ENCODE measurements around the gene LIMCH1. TPM values are rescaled to one million over a fixed set of nuclear protein-coding genes. Genes with fewer than 3 reads are reported as not detected.

The LIMCH1 gene
- total and polyA plus RNA-seq, 10 donors = 14.4 to 434 (median 212) TPM

- H3K36me3 ChIP-seq = no peaks in the 10 kb centered on the region
- peaks cover 0 to 40% (median 14%) of the 10 kb centered on the region in 6 donors for H3K4me1 ChIP-seq
- WGBS, 5 donors = 31 to 64% (median 37%) methylated on average over 2 of the region's 2 CpGs
- H3K27me3 ChIP-seq (replicated peaks in 1 of 7) = no peaks in the 10 kb centered on the region
- intact Hi-C loops (cut with DNase I; ENCODE audit: low total_unique reads) = no loop called here
- no peaks in the 10 kb centered on the region for H3K9me3 ChIP-seq
- H3K4me3 ChIP-seq = no peak overlapping the region
- no peak for DNase-seq
- H3K27ac ChIP-seq = peak overlapping the region in 5 of 8 donors; percentile 4 to 69 (median 29)
- no peak for TF ChIP-seq POLR2A (IDR thresholded peaks at IDR 0.05)
- TF ChIP-seq, protein P1, sequence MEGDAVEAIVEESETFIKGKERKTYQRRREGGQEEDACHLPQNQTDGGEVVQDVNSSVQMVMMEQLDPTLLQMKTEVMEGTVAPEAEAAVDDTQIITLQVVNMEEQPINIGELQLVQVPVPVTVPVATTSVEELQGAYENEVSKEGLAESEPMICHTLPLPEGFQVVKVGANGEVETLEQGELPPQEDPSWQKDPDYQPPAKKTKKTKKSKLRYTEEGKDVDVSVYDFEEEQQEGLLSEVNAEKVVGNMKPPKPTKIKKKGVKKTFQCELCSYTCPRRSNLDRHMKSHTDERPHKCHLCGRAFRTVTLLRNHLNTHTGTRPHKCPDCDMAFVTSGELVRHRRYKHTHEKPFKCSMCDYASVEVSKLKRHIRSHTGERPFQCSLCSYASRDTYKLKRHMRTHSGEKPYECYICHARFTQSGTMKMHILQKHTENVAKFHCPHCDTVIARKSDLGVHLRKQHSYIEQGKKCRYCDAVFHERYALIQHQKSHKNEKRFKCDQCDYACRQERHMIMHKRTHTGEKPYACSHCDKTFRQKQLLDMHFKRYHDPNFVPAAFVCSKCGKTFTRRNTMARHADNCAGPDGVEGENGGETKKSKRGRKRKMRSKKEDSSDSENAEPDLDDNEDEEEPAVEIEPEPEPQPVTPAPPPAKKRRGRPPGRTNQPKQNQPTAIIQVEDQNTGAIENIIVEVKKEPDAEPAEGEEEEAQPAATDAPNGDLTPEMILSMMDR (IDR thresholded peaks at IDR 0.05 in 8 of 11, conservative IDR thresholded peaks at IDR 0.05 in 3 of 11) = no peak
- no peak for TF ChIP-seq POLR2AphosphoS5 (IDR thresholded peaks at IDR 0.05)
Observed at GRCh38 chr4:41572956-41573355, 35.0 kb downstream of the LIMCH1 start.

DNA sequence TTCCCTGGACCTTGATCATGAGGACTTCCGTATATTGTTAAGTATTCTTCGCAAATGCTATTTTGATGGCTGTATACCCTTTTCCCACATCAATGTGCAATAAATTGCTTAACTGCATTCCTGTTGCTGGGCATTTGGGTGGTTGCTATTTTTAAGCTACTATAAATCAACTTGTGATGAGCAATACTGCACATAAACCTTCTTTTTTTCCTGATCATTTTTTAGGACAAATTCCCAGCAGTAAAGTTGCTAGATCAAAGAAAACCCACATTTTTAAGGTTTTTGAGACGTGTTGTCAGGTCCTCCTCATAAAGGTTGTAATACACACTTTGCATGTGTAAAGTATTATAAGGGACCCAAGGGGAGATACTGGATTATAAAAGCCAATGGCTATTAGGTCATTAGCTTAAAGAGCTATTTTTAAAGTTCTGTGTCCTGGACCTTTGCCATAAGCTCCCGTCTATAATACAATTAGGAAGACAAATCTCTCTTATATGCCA is 35.6 kb downstream of the LIMCH1 start:
- TF ChIP-seq, protein P1 (IDR thresholded peaks at IDR 0.05 in 8 of 11, conservative IDR thresholded peaks at IDR 0.05 in 3 of 11) = no peak
- TF ChIP-seq POLR2A (IDR thresholded peaks at IDR 0.05) (no peak), POLR2AphosphoS5 (IDR thresholded peaks at IDR 0.05) (no peak)
- WGBS, 5 donors = 60 to 85% (median 71%) methylated on average over 4 of the region's 4 CpGs
- H3K27ac ChIP-seq = peak overlapping the region in 1 of 8 donors; percentile 69

DNA sequence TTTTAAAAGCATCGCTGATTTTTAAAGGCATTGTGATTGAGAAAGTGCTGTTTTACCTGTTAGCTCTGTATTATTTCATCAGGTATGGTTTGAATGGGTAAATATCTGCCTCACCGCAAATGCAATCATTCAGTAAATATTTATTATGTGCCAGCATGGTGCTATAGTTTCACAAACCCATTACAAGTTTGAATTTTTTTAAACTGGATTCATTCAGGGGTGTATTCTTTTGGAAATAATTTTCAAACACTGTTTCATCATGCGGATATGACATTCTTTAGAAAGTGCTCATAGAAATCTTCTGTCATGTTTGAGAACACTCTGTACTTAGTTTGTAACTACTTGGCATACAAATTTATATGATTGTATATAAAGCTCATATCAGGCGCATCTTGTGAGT is 37.2 kb downstream of the LIMCH1 start:
- no peak for TF ChIP-seq POLR2A (IDR thresholded peaks at IDR 0.05)
- TF ChIP-seq, protein P1 (IDR thresholded peaks at IDR 0.05 in 8 of 11, conservative IDR thresholded peaks at IDR 0.05 in 3 of 11) = no peak
- no peak for TF ChIP-seq POLR2AphosphoS5 (IDR thresholded peaks at IDR 0.05)
- Histone ChIP-seq H3K9me3 (no peaks in the 10 kb centered on the region), H3K4me3 (no peak overlapping the region), H3K36me3 (no peaks in the 10 kb centered on the region), H3K4me1 (peaks cover 0 to 28% (median 11%) of the 10 kb centered on the region in 6 donors), H3K27me3 (replicated peaks in 1 of 7) (no peaks in the 10 kb centered on the region), H3K27ac (no peak overlapping the region)
- WGBS, 5 donors = 92 to 96% (median 95%) methylated on average over 4 of the region's 4 CpGs
- no peak for DNase-seq
- intact Hi-C loops (cut with DNase I; ENCODE audit: low total_unique reads) = no loop called here

More for the DNA sequence above, 35.6 kb downstream of the LIMCH1 start:
- Histone ChIP-seq H3K9me3 (no peaks in the 10 kb centered on the region), H3K27me3 (replicated peaks in 1 of 7) (no peaks in the 10 kb centered on the region), H3K4me3 (no peak overlapping the region), H3K4me1 (peaks cover 0 to 40% (median 13%) of the 10 kb centered on the region in 6 donors), H3K36me3 (no peaks in the 10 kb centered on the region)
- intact Hi-C loops (cut with DNase I; ENCODE audit: low total_unique reads) = no loop called here
- DNase-seq = no peak

DNA sequence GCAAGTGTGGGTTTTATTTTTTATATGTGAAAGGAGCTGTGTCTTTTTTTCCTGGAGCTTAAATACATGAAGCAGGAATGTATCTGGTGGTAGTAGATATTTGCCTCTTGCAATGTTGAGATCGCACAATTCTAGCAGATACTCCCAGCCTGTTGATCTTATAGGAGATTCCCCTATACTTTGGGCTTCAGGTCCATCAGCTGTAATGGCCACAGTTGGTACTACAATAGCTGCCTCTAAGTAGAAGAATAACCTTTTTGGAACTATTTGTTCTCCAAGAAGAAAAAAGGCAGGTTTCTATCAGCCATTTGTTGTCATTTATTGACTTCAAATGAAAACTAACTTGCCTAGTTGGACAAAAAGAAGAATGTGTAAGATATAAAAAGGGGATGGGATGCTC is 37.7 kb downstream of the LIMCH1 start:
- H3K9me3 ChIP-seq = no peaks in the 10 kb centered on the region
- H3K4me3 ChIP-seq = no peak overlapping the region
- no peaks in the 10 kb centered on the region for H3K36me3 ChIP-seq
- TF ChIP-seq, protein P1 (IDR thresholded peaks at IDR 0.05 in 8 of 11, conservative IDR thresholded peaks at IDR 0.05 in 3 of 11) = no peak
- TF ChIP-seq POLR2A (IDR thresholded peaks at IDR 0.05) (no peak), POLR2AphosphoS5 (IDR thresholded peaks at IDR 0.05) (no peak)
- intact Hi-C loops (cut with DNase I; ENCODE audit: low total_unique reads) = no loop called here
- DNase-seq = no peak
- H3K27me3 ChIP-seq (replicated peaks in 1 of 7) = no peaks in the 10 kb centered on the region
- H3K4me1 ChIP-seq = peaks cover 0 to 24% (median 10%) of the 10 kb centered on the region in 6 donors
- WGBS, 5 donors = 90 to 100% (median 95%) methylated on average over 1 of the region's 1 CpG
- no peak overlapping the region for H3K27ac ChIP-seq
